ENCODE results near the gene CLK1.

DNA sequence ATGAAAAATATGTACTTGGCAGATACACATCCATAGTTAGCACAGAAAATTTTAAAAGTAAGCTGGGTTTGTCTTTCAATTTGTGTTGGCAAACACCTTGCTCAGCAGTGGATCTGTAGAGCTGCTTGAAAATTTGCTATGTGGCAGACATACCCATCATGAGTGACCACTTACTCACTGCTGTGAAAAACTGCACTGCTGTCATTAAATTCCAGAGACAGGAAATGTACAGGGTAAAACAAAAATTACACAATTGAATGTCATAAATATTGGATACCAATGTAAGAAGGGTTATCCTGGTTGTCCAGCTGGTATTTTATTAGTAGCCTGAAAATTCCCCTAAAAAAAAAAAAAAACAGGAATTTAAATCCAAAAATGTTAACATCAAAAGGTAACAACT is 49.2 kb upstream of the CLK1 start:
- TF ChIP-seq, protein P1, sequence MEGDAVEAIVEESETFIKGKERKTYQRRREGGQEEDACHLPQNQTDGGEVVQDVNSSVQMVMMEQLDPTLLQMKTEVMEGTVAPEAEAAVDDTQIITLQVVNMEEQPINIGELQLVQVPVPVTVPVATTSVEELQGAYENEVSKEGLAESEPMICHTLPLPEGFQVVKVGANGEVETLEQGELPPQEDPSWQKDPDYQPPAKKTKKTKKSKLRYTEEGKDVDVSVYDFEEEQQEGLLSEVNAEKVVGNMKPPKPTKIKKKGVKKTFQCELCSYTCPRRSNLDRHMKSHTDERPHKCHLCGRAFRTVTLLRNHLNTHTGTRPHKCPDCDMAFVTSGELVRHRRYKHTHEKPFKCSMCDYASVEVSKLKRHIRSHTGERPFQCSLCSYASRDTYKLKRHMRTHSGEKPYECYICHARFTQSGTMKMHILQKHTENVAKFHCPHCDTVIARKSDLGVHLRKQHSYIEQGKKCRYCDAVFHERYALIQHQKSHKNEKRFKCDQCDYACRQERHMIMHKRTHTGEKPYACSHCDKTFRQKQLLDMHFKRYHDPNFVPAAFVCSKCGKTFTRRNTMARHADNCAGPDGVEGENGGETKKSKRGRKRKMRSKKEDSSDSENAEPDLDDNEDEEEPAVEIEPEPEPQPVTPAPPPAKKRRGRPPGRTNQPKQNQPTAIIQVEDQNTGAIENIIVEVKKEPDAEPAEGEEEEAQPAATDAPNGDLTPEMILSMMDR (IDR thresholded peaks at IDR 0.05; ENCODE audit: extremely low read depth in 1 of 2, insufficient read depth in 1 of 2, low read depth in 1 of 2, low read length in 2 of 2), result no peak
- TF ChIP-seq GATA2 (IDR thresholded peaks at IDR 0.05; ENCODE audit: insufficient read depth, insufficient read length, low read depth, low read length) (no peak), POLR2AphosphoS5 (IDR thresholded peaks at IDR 0.05; ENCODE audit: insufficient read depth, low read depth, low read length) (no peak), POLR2A (IDR thresholded peaks at IDR 0.05; ENCODE audit: low read depth, low read length) (no peak), EZH2 (IDR thresholded peaks at IDR 0.05; ENCODE audit: borderline replicate concordance, low read depth, low read length, severe bottlenecking) (no peak), FOS (IDR thresholded peaks at IDR 0.05; ENCODE audit: borderline replicate concordance, insufficient read depth, low read length) (no peak)
- TF ChIP-seq, protein P2, sequence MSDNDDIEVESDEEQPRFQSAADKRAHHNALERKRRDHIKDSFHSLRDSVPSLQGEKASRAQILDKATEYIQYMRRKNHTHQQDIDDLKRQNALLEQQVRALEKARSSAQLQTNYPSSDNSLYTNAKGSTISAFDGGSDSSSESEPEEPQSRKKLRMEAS (IDR thresholded peaks at IDR 0.05; ENCODE audit: insufficient read depth, insufficient read length), result no peak

Data from endothelial cell of umbilical vein (primary cell).